Measurements from ENCODE around the gene TMEM255B.
"Not testable (repeated sequence)": the region's sequence is repeated elsewhere in the genome, so short reads cannot be mapped to it uniquely, and the experiment has no call there.

Gene TMEM255B

DNA sequence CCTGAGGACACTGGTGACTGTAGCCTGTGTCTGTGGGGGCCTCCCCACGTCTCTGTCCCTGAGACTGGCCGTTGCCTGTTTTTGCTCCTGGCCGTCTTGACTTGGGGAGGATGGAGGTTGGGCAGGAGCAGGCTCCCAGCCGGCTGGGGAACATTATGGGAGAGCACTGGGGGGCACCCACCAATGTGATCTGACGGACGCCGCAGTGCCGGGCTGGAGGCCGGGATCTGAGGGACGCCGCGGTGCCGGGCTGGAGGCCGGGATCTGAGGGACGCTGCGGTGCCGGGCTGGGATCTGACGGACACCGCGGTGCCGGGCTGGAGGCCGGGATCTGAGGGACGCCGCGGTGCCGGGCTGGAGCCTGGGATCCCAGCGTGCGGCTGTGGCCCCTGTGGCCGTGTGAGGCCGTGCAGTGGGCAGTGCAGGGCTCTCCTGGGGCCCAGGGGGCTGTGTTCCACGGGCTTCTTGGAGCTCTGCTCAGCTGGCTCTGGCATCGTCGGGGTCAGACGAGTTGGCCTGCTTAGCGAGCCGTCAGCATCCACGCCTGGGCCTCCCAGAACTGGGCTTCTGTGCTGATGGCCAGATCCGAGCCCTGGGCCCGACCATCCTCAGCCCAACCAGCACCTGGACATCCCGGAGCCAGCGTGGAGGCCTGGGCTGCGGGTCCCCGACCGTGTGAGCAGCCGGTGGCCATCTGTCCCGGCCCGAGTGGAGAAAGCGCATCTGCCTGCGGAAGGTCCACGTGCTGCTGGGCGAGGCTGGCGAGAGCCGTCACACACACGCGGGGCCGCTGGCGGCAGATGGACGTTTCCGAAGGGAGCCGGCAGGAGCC is 59.0 kb downstream of the TMEM255B start:
- no peak for DNase-seq (ENCODE audit: low spot score)

- DNase-seq (ENCODE audit: low spot score): no peak
Observed at GRCh38 chr13:113818700-113819295, 59.8 kb downstream of the TMEM255B start.

- DNase-seq (ENCODE audit: low spot score): no peak
Observed at GRCh38 chr13:113819341-113819730, 60.3 kb downstream of the TMEM255B start.

GRCh38 chr13:113819731-113820715 is 61.0 kb downstream of the TMEM255B start:
- no peak for DNase-seq (ENCODE audit: low spot score)

- no peak for DNase-seq (ENCODE audit: low spot score)
Observed at GRCh38 chr13:113820813-113821651, 62.0 kb downstream of the TMEM255B start.

DNA sequence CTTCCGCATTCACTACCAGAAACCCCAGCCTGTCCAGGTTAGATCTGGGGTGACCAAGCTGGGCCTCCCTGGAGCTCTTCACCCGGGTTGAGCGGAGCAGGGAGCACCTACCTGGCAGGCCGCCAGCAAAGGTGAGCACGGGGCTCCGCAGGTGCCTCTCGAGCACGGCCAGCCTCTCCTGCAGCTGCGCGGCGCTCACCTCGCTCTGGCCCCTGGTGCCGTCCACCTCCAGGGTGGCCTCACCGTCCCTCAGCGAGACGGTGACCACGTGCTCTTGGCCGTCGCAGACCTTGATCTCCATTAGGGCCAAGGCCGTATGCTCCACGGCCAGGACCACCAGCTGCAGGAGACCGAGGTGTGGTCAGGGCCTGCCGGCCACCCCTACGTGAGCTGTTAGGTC is 62.8 kb downstream of the TMEM255B start:
- no peak for DNase-seq (ENCODE audit: low spot score)

DNA sequence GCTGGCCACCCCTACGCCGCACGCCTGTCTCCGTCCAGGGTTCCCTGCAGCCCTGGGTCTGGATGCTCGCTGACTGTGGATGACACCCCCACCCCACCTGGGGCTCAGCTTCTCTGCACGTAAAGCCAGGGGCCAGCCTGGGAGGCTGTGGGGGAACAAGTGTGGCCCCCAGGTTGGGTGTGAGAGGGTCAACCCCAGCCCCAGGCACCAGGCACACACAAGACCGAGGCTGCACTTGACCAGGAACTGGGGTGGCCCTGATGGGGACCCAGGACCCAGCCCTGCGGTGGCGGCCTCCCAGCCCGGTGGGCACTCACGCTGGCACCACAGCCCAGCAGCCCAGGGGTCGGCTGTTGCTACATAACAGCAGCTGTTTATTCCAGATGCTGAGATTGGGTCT is 63.2 kb downstream of the TMEM255B start:
- no peak for DNase-seq (ENCODE audit: low spot score)

- DNase-seq (ENCODE audit: low spot score): no peak
Observed at GRCh38 chr13:113822956-113823744, 64.1 kb downstream of the TMEM255B start.

DNA sequence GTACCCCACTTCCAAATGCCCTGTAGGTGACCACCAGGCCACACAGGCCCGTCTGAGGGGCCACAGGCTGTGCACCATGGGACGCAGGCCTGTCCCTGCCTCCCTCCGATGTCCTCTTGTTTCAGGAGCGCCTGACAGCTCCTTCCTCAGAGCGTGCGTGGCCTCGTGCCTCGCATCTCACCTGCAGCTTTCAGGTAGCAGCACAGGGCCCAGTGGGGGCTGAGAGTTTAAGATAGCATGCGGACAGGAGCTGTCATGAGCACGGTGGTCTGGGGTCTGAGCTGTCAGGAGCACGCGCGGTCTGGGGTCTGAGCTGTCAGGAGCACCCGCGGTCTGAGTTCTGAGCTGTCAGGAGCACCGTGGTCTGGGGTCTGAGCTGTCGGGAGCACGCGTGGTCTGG is 64.7 kb downstream of the TMEM255B start:
- no peak for DNase-seq (ENCODE audit: low spot score)

- DNase-seq (ENCODE audit: low spot score): no peak
Observed at GRCh38 chr13:113825841-113826240, 66.8 kb downstream of the TMEM255B start.

- DNase-seq (ENCODE audit: low spot score): not testable (repeated sequence)
Observed at GRCh38 chr13:113826446-113826845, 67.4 kb downstream of the TMEM255B start.

- DNase-seq (ENCODE audit: low spot score): no peak
Observed at GRCh38 chr13:113827021-113827420, 68.0 kb downstream of the TMEM255B start.

DNA sequence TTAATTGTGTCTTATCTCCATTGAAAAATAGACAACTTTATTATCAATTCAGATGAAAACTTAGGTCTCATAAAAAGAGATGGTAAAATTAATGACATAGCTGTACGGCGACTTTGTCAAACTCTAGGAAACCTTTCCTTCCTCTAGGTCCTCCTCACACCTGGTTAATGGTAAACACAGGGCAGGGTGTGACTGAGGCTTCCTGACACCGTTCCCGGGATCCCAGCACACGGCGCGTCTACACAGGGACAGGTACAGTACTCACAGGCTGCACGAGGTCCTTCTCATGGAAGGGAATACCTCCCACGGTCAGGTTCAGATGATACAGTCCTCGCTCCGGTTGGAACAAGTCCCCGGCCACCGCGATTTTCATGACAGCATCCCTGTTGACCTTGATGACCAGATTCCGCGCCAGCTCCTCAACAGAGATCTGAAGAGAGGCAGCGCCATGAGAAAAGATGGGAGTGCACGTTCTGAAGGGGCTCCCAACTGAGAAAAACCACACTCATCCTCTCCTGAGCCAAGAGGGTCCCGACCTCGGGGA is 69.3 kb downstream of the TMEM255B start:
- DNase-seq (ENCODE audit: low spot score): no peak

GRCh38 chr13:113830426-113830950 is 71.5 kb downstream of the TMEM255B start:
- DNase-seq (ENCODE audit: low spot score): not testable (repeated sequence)

- no peak for DNase-seq (ENCODE audit: low spot score)
Observed at GRCh38 chr13:113831061-113831460, 72.0 kb downstream of the TMEM255B start.

DNA sequence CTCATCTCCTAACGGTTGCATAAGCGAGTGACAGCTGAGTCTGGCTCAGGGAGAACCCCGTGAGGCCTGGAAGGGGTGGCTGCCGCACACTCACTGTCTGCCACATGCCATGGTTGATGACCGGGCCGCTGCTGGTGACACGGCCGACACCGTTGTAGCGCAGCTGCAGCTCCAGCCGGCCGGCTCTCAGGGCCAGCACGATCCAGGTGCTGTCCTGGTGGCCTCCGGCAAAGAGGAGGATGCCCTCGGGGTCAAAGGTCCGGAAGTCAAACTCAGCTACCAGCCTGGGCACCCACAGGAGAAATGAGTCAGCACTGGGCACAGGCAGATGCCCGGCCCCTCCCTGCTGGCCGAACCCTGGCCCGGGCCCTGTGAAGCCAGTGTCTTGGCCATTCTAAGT is 73.2 kb downstream of the TMEM255B start:
- DNase-seq (ENCODE audit: low spot score): no peak

- DNase-seq (ENCODE audit: low spot score): no peak
Observed at GRCh38 chr13:113832631-113833030, 73.6 kb downstream of the TMEM255B start.

DNA sequence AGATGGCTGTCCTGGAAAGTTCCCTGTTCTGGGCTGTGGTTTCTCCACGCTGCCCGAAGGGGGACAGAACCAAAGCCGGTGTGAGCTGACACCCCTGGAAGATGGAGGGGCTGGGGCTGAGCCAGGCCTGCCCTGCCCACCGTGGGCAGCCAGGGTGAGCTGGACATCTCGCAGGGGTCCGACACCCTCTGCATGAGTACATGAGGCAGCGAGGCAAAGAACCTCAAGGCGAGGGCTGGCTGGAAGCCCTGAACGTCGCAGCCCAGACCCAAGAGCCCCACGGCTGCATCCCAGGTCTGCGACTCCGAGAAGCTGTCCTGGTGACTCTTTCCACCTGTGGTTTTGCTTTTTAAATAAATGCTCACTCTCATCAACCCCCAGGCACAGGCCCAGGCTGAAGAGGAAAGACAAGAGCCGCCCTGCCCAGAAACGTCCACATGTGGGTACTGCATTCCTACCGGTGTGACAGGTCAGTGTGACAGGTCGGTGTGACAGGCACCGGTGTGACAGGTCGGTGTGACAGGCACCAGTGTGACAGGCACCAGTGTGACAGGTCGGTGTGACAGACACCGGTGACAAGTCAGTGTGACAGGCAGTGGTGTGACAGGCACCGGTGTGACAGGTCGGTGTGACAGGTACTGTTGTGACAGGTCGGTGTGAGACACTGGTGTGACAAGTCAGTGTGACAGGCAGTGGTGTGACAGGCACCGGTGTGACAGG is 74.2 kb downstream of the TMEM255B start:
- no peak for DNase-seq (ENCODE audit: low spot score)

DNA sequence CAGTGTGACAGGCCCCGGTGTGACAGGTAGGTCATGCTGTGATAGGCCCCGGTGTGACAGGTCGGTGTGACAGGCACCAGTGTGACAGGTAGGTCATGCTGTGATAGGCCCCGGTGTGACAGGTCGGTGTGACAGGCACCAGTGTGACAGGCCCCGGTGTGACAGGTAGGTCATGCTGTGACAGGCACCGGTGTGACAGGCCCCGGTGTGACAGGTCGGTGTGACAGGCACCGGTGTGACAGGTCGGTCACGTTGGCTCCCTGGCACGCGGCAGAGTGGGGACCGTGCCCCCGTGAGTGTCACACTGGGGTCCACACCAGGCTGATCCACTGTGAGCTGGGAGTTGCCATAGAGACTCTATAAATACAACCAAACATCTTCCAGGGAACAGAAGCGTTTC is 75.0 kb downstream of the TMEM255B start:
- DNase-seq (ENCODE audit: low spot score): not testable (repeated sequence)
